ENCODE data around the gene MALAT1.

GRCh38 chr11:65541093-65541982 is 42.5 kb downstream of the MALAT1 start:
- TF ChIP-seq CTCF (IDR thresholded peaks at IDR 0.05; ENCODE audit: low read length) (no peak), EZH2 (IDR thresholded peaks at IDR 0.05; ENCODE audit: borderline replicate concordance, low read length) (no peak)
